ENCODE measurements around the gene CEP295NL. TPM values are rescaled to one million over a fixed set of nuclear protein-coding genes. Genes with fewer than 3 reads are reported as not detected.
A peak's percentile ranks its signal among the peaks of the same experiment; 100 is the strongest.
"Not testable (repeated sequence)": the region's sequence is repeated elsewhere in the genome, so short reads cannot be mapped to it uniquely, and the experiment has no call there.

CEP295NL gene
- total RNA-seq, 2 experiments from 2014 or later = 0.29 TPM; not detected in 1

DNA sequence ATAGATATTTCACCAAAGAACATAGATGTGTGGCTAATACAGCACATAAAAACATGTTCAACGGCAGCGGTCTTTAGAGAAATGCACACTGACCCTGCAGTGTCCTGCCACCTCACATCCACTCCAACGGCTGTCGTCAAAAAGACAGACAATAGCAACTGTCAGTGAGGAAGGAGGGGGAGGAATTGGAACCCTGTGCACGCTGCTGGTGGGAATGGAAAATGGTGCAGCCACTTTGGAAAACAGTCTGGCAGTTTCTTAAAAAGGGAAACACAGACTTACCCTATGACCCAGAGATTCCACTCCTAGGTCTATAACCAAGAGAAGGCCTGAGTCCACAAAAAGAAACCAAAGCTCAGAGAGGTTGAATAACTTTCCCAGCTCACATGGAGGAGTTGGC, 7.7 kb downstream of the CEP295NL start:
- ATAC-seq (no peak), DNase-seq (no peak)
- Mint-ChIP-seq H3K4me1 (peaks cover 16% of the 10 kb centered on the region), H3K9me3 (ENCODE audit: low read depth) (no peaks in the 10 kb centered on the region), H3K4me3 (no peak overlapping the region), H3K27me3 (no peaks in the 10 kb centered on the region), H3K36me3 (no peaks in the 10 kb centered on the region), H3K27ac (no peak overlapping the region)
- CTCF ChIA-PET = no interaction called here

- ATAC-seq (no peak), DNase-seq (no peak)
- H3K4me3 Mint-ChIP-seq = no peak overlapping the region
- no peaks in the 10 kb centered on the region for H3K9me3 Mint-ChIP-seq (ENCODE audit: low read depth)
- H3K27ac Mint-ChIP-seq = no peak overlapping the region
- peaks cover 1% of the 10 kb centered on the region for H3K27me3 Mint-ChIP-seq
- H3K4me1 Mint-ChIP-seq = peaks cover 27% of the 10 kb centered on the region
- CTCF ChIA-PET = no interaction called here
- H3K36me3 Mint-ChIP-seq = no peaks in the 10 kb centered on the region
Measured at GRCh38 chr17:78893684-78894083, 9.3 kb downstream of the CEP295NL start.

DNA sequence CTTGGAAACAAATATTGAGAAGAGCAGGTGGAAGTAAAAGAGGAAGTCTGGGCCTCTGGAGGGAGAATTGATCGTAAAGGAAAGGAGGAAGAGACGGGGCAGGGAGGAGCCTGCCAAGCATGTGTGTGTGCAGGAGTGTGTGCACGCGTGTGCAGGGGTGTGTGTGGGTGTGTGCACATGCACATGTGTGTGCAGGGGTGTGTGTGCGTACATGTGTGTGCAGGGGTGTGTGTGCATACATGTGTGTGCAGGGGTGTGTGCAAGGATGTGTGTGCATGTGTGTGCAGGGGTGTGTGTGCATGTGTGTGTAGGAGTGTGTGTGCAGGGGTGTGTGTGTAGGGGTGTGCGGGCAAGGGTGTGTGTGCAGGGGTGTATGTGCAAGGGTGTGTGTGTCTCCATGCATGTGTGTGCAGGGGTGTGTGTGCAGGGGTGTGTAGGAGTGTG, 10.0 kb downstream of the CEP295NL start:
- Mint-ChIP-seq H3K4me3 (no peak overlapping the region), H3K9me3 (ENCODE audit: low read depth) (no peaks in the 10 kb centered on the region), H3K27me3 (peaks cover 3% of the 10 kb centered on the region), H3K36me3 (no peaks in the 10 kb centered on the region), H3K27ac (no peak overlapping the region), H3K4me1 (peaks cover 29% of the 10 kb centered on the region)
- CTCF ChIA-PET = no interaction called here
- DNase-seq = no peak
- ATAC-seq = no peak

DNA sequence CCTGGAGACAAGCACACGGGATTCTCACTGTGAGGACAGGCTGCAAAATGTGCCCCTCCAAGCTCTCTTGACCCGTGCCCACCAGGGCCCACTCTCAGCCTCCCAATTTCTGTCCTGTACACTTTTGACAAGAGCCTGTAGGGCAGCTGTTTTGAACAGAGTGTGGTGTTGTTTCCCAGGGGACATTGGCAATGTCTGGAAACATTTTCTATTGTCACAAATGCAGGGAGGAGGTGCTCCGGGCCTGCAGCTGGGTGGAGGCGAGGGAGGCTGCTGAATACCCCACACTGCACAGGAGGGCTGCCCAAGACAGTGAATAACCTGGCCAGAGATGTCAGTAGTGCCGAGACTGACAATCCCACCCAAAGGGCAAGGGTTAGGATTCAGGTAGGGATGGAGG, 10.5 kb downstream of the CEP295NL start:
- peaks cover 3% of the 10 kb centered on the region for H3K27me3 Mint-ChIP-seq
- ATAC-seq (no peak), DNase-seq (no peak)
- H3K27ac Mint-ChIP-seq = no peak overlapping the region
- H3K4me1 Mint-ChIP-seq = peaks cover 29% of the 10 kb centered on the region
- H3K4me3 Mint-ChIP-seq = no peak overlapping the region
- CTCF ChIA-PET = no interaction called here
- no peaks in the 10 kb centered on the region for H3K9me3 Mint-ChIP-seq (ENCODE audit: low read depth)
- H3K36me3 Mint-ChIP-seq = no peaks in the 10 kb centered on the region

DNA sequence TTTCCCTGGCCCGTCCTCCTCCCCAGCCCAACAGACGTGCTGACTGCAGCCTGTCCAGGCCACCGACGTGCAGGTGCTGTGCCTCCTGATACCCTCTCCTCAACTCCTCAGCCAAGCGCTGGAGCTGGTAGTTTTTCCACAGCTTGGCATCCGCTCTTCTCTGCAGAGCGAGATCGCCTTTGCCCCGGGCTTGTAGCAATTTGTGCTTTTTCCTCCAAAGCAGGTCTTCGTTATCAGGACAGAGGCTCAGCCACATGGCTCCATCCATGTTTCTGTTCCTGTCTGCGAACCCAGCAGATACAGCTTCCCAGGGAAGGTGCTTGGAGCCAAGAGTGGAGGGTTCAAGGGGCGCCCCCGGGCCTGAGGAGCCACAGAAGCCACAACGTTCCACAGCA, 10.9 kb downstream of the CEP295NL start:
- Mint-ChIP-seq H3K36me3 (no peaks in the 10 kb centered on the region), H3K9me3 (ENCODE audit: low read depth) (no peaks in the 10 kb centered on the region), H3K27me3 (peaks cover 3% of the 10 kb centered on the region), H3K4me3 (no peak overlapping the region), H3K4me1 (peaks cover 30% of the 10 kb centered on the region), H3K27ac (no peak overlapping the region)
- ATAC-seq = no peak
- CTCF ChIA-PET = no interaction called here
- no peak for DNase-seq

DNA sequence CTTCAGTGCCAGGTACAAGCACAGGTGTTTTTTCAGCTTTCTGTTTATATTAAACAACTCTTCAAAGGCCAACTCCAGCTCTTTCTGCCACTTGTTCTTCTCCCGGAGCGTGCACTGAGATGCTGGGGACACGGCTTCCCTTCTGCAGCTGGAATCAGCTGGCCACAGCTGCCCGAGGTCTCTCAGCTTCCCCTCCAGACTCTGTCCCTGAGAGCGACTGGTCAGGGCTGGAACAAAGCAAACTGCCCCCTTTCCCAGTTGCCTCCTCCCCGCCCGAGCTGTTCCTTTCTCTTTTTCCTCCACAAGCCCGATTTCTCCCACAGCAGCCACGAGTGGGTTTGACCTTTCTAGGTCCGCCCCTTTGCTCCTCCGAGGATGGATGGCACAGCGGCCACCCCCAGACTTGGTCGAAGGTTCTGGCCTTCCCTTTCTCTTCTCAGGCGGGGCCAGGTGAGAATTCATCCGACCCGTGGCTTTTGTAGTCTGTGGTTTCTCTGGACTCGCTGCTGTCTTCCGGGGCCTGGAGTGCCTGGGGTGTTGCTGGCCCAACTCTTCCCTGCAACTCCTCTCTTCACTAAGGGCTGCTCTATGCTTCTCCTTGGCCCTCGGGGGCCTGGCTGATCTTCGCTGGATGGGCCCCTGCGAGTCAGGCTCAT, 11.5 kb downstream of the CEP295NL start:
- Mint-ChIP-seq H3K36me3 (no peaks in the 10 kb centered on the region), H3K4me1 (peaks cover 35% of the 10 kb centered on the region), H3K27me3 (peaks cover 6% of the 10 kb centered on the region), H3K4me3 (no peak overlapping the region), H3K9me3 (ENCODE audit: low read depth) (no peaks in the 10 kb centered on the region), H3K27ac (peak overlapping the region; percentile 21)
- CTCF ChIA-PET = interaction anchor here (1.1 to 1.3 kb wide), 3 partner anchors 9 to 80 kb away, joined by 3 to 5 read pairs (median 5); no protein-coding TSS in a partner anchor
- ATAC-seq (no peak), DNase-seq (no peak)

DNA sequence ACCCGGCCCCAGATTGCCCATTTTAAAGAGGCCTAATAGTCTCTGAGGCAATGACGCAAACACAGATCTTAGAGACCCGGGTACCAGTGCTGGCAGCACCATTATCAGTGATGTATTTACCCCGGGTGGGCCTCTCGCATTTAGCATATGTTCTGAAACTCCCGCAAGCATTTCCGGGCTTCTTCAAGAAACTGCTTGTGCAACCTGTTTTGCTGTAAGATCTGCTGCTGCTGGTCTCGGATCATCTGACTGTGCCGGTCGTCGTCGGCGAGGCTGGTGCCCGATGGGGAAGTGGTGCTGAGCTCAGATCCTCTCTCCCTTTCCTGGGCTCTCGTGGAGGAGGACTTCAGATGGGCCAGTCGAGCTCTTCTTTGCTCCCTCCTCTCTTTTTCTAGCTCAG, 12.5 kb downstream of the CEP295NL start:
- ATAC-seq = peak; percentile 79
- peak; percentile 79 for DNase-seq
- CTCF ChIA-PET = interaction anchor here (1.1 to 1.3 kb wide), 3 partner anchors 8 to 81 kb away, joined by 3 to 5 read pairs (median 5); no protein-coding TSS in a partner anchor
- Mint-ChIP-seq H3K27me3 (peaks cover 6% of the 10 kb centered on the region), H3K9me3 (ENCODE audit: low read depth) (no peaks in the 10 kb centered on the region), H3K4me1 (peaks cover 41% of the 10 kb centered on the region), H3K4me3 (no peak overlapping the region), H3K36me3 (no peaks in the 10 kb centered on the region), H3K27ac (peak overlapping the region; percentile 78)

GRCh38 chr17:78890096-78890495, 12.9 kb downstream of the CEP295NL start:
- H3K9me3 Mint-ChIP-seq (ENCODE audit: low read depth); ATAC-seq; DNase-seq; H3K27me3 Mint-ChIP-seq; H3K4me3 Mint-ChIP-seq; H3K36me3 Mint-ChIP-seq: not testable (repeated sequence)
- Mint-ChIP-seq H3K27ac (peak overlapping the region; percentile 78), H3K4me1 (peaks cover 41% of the 10 kb centered on the region)
- CTCF ChIA-PET = interaction anchor here (1.0 to 1.3 kb wide), 3 partner anchors 8 to 49 kb away, joined by 3 to 5 read pairs (median 4); partner anchors contain the start of gene USP36

DNA sequence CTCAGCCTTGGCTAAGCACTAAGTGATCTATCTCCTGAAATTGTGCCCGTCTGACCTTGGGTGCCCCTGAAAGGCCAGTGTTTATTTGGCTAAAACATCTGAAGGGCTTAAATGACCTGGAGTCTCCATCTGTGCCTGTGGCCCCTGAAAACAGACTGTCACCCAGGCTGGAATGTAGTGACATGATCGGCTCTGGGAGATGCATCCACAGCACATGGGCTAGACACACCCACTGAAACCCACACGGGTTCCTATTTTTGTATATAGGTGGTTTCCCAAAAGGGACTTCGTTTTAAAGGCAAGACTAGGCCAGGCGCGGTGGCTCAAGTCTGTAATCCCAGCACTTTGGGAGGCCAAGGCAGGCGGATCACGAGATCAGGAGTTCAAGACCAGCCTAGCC, 13.5 kb downstream of the CEP295NL start:
- ATAC-seq (no peak), DNase-seq (no peak)
- CTCF ChIA-PET = interaction anchor here (0.6 to 1.0 kb wide), 2 partner anchors 15 to 48 kb away, joined by 3 to 4 read pairs; partner anchors contain the start of gene USP36
- Mint-ChIP-seq H3K4me1 (peaks cover 41% of the 10 kb centered on the region), H3K4me3 (no peak overlapping the region), H3K27me3 (peaks cover 6% of the 10 kb centered on the region), H3K36me3 (no peaks in the 10 kb centered on the region), H3K27ac (peak overlapping the region; percentile 58), H3K9me3 (ENCODE audit: low read depth) (no peaks in the 10 kb centered on the region)

DNA sequence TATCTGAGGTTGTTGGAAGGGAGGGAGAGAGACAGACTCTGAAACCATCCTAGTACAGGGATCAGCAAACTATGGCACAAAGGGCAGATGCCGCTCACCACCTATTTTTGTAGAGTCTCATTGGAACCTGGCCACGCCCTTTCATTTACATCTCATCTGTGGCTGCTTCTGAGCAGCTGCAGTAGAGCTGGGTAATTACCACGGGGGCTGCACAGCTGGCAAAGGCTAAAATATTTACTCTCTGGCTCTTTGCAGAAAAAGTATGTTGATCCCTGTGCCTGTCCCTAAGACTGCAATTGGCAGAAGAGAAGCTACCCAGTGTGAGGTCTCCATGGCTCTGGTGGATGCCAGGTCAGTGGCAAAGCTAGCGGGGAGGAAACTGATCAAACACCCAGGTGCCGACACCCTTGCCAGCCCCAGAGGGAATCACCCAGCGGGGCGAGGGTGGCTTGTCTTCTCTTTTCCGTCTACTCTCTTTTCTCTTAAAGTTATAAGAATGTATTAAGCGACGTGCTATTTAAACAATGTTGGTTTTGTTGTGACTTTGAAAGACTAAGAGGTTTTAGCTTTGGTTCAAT, 14.0 kb downstream of the CEP295NL start:
- peaks cover 41% of the 10 kb centered on the region for H3K4me1 Mint-ChIP-seq
- CTCF ChIA-PET = interaction anchor here (0.6 to 1.0 kb wide), 2 partner anchors 15 to 48 kb away, joined by 3 to 4 read pairs; partner anchors contain the start of gene USP36
- H3K4me3 Mint-ChIP-seq = no peak overlapping the region
- H3K27ac Mint-ChIP-seq = no peak overlapping the region
- ATAC-seq = no peak
- no peak for DNase-seq
- peaks cover 6% of the 10 kb centered on the region for H3K27me3 Mint-ChIP-seq
- no peaks in the 10 kb centered on the region for H3K9me3 Mint-ChIP-seq (ENCODE audit: low read depth)
- no peaks in the 10 kb centered on the region for H3K36me3 Mint-ChIP-seq

- H3K27me3 Mint-ChIP-seq = peaks cover 12% of the 10 kb centered on the region
- no peak overlapping the region for H3K27ac Mint-ChIP-seq
- no peak for DNase-seq
- no peaks in the 10 kb centered on the region for H3K36me3 Mint-ChIP-seq
- H3K4me1 Mint-ChIP-seq = peaks cover 46% of the 10 kb centered on the region
- CTCF ChIA-PET = interaction anchor here (2.2 kb wide), 1 partner anchor 21 kb away, joined by 7 read pairs; no protein-coding TSS in a partner anchor
- ATAC-seq = no peak
- no peak overlapping the region for H3K4me3 Mint-ChIP-seq
- no peaks in the 10 kb centered on the region for H3K9me3 Mint-ChIP-seq (ENCODE audit: low read depth)
Measured at GRCh38 chr17:78886954-78887353, 16.0 kb downstream of the CEP295NL start.

GRCh38 chr17:78885956-78886355, 17.0 kb downstream of the CEP295NL start:
- no peaks in the 10 kb centered on the region for H3K36me3 Mint-ChIP-seq
- H3K27me3 Mint-ChIP-seq = peaks cover 14% of the 10 kb centered on the region
- no peak overlapping the region for H3K4me3 Mint-ChIP-seq
- ATAC-seq (no peak), DNase-seq (no peak)
- no peak overlapping the region for H3K27ac Mint-ChIP-seq
- no peaks in the 10 kb centered on the region for H3K9me3 Mint-ChIP-seq (ENCODE audit: low read depth)
- H3K4me1 Mint-ChIP-seq = peaks cover 36% of the 10 kb centered on the region
- CTCF ChIA-PET = interaction anchor here (1.2 kb wide), 1 partner anchor 85 kb away, joined by 3 read pairs; no protein-coding TSS in a partner anchor

DNA sequence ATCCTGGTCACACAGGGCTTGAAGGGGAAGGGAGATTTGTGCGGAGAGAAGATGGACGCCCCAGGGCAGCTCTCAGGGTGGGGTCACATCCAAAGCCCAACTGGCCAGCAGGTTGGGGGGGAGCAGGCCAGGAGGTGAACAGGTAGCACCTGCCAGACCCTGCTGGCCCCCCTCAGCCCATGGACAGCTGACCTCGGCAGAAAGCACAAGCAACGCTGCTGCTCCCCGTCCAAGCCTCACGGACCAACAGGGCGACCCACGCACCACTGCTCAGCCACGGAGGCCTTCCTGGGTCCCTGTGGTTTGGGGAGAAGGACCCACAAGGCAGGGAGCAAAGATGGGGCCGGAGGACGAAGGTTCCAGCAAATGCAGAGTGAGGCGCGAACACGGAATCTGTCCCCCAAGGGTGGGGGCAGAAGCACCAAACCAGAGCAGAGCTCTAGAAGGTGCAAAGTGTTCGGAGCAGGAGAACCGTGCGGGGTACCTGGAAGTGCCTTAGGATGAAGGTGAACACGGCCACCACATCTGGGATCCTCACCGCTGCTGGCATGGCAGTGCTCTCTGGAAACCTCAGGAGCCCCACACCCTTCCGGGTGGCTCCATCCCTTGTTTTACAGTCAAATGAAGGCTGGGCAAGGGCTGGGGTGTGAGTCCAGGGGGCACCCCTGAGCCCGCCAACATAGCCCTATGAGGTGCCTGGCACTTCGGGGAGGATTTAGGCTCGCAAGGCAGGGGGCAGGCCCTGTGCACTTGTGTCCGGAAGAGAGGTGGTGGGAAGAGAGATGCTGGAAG, 17.9 kb downstream of the CEP295NL start:
- ATAC-seq = no peak
- no peak overlapping the region for H3K4me3 Mint-ChIP-seq
- no peaks in the 10 kb centered on the region for H3K36me3 Mint-ChIP-seq
- no peaks in the 10 kb centered on the region for H3K9me3 Mint-ChIP-seq (ENCODE audit: low read depth)
- CTCF ChIA-PET = interaction anchor here (1.2 kb wide), 1 partner anchor 86 kb away, joined by 3 read pairs; no protein-coding TSS in a partner anchor
- H3K27me3 Mint-ChIP-seq = peaks cover 16% of the 10 kb centered on the region
- no peak for DNase-seq
- H3K4me1 Mint-ChIP-seq = peaks cover 32% of the 10 kb centered on the region
- H3K27ac Mint-ChIP-seq = no peak overlapping the region
